H9 (cell line): ENCODE measurements around the gene GUCY2F. TPM values are rescaled to one million over a fixed set of nuclear protein-coding genes. Genes with fewer than 3 reads are reported as not detected.

Experiments
- DNase-seq: peaks from one replicate; pipeline ENCODE4 v3.0.0-alpha.2; 2017
- H2AFZ ChIP-seq: one replicate; pipeline ENCODE4 v1.6.1; 2013; ENCODE audit warnings: mild to moderate bottlenecking, low read length, control low read depth, moderate library complexity
- H2AK5ac ChIP-seq: 2 replicates; pipeline ENCODE4 v1.6.1; 2013; ENCODE audit warnings: low read length, control low read depth, mixed read lengths; ENCODE audit not compliant: insufficient read length
- H2BK120ac ChIP-seq: one replicate; pipeline ENCODE4 v1.6.1; 2013; ENCODE audit warnings: low read depth, mild to moderate bottlenecking, low read length, control low read depth, inconsistent platforms; ENCODE audit not compliant: poor library complexity, severe bottlenecking
- H2BK12ac ChIP-seq: 2 replicates; pipeline ENCODE4 v1.6.1; 2013; ENCODE audit warnings: low read length, control low read depth, mixed read lengths, low read depth; ENCODE audit not compliant: insufficient read length
- H2BK15ac ChIP-seq: 2 replicates; pipeline ENCODE4 v1.6.1; 2013; ENCODE audit warnings: low read depth, low read length, control low read depth
- H2BK20ac ChIP-seq: one replicate; pipeline ENCODE4 v1.6.1; 2013; ENCODE audit warnings: low read depth, mild to moderate bottlenecking, low read length, control low read depth, inconsistent platforms; ENCODE audit not compliant: poor library complexity, severe bottlenecking
- H2BK5ac ChIP-seq: 2 replicates; pipeline ENCODE4 v1.6.1; 2013; ENCODE audit warnings: low read length, control low read depth, mixed read lengths; ENCODE audit not compliant: insufficient read length
- H3K14ac ChIP-seq: 2 replicates; pipeline ENCODE4 v1.6.1; 2013; ENCODE audit warnings: low read length, control low read depth; ENCODE audit not compliant: insufficient read depth
- H3K18ac ChIP-seq: 2 replicates; pipeline ENCODE4 v1.6.1; 2013; ENCODE audit warnings: low read depth, mild to moderate bottlenecking, mixed read lengths, low read length, control low read depth; ENCODE audit not compliant: insufficient read length
- H3K23ac ChIP-seq: 2 replicates; pipeline ENCODE4 v1.6.1; 2013; ENCODE audit warnings: low read length, control low read depth, mixed read lengths, low read depth; ENCODE audit not compliant: insufficient read length
- H3K23me2 ChIP-seq: 2 replicates; pipeline ENCODE4 v1.6.1; 2013; ENCODE audit warnings: low read depth, mild to moderate bottlenecking, mixed read lengths, low read length, control low read depth; ENCODE audit not compliant: insufficient read length, poor library complexity, severe bottlenecking
- H3K27ac ChIP-seq: 2 replicates; pipeline ENCODE4 v1.5.1; 2013; ENCODE audit warnings: low read length, control low read depth, mixed read lengths, low read depth; ENCODE audit not compliant: insufficient read length
- H3K27me3 ChIP-seq: 2 replicates; pipeline ENCODE4 v1.6.1; 2013; ENCODE audit warnings: low read length, control low read depth, inconsistent platforms; ENCODE audit not compliant: insufficient read depth
- H3K4ac ChIP-seq: 2 replicates; pipeline ENCODE4 v1.6.1; 2013; ENCODE audit warnings: low read depth, mild to moderate bottlenecking, control low read depth, inconsistent platforms, low read length, moderate library complexity
- H3K4me1 ChIP-seq: 2 replicates; pipeline ENCODE4 v1.6.1; 2013; ENCODE audit warnings: low read length, control low read depth, inconsistent platforms; ENCODE audit not compliant: insufficient read depth
- H3K4me2 ChIP-seq: 2 replicates; pipeline ENCODE4 v1.6.1; 2013; ENCODE audit warnings: low read length, control low read depth, mixed read lengths; ENCODE audit not compliant: insufficient read length, insufficient read depth
- H3K56ac ChIP-seq: 2 replicates; pipeline ENCODE4 v1.6.1; 2013; ENCODE audit warnings: low read depth, mild to moderate bottlenecking, mixed read lengths, low read length, control low read depth; ENCODE audit not compliant: insufficient read length
- H3K79me1 ChIP-seq: 2 replicates; pipeline ENCODE4 v1.6.1; 2013; ENCODE audit warnings: low read depth, mild to moderate bottlenecking, moderate library complexity, low read length, control low read depth, inconsistent platforms; ENCODE audit not compliant: insufficient read depth, poor library complexity, severe bottlenecking
- H3K79me2 ChIP-seq: 2 replicates; pipeline ENCODE4 v1.6.1; 2013; ENCODE audit warnings: low read length, control low read depth, inconsistent platforms; ENCODE audit not compliant: insufficient read depth
- H3K9ac ChIP-seq: 2 replicates; pipeline ENCODE4 v1.6.1; 2013; ENCODE audit warnings: low read length, control low read depth, mixed read lengths; ENCODE audit not compliant: insufficient read length; ENCODE audit errors: extremely low read depth
- H3K9me3 ChIP-seq: one replicate; pipeline ENCODE4 v1.6.1; 2013; ENCODE audit warnings: low read depth, low read length, inconsistent platforms; ENCODE audit not compliant: control insufficient read depth
- H3T11ph ChIP-seq: one replicate; pipeline ENCODE4 v1.6.1; 2013; ENCODE audit warnings: mild to moderate bottlenecking, low read length, control low read depth, inconsistent platforms
- H4K20me1 ChIP-seq: one replicate; pipeline ENCODE4 v1.6.1; 2013; ENCODE audit not compliant: control insufficient read depth, insufficient read length, insufficient read depth
- H4K5ac ChIP-seq: 2 replicates; pipeline ENCODE4 v1.6.1; 2013; ENCODE audit warnings: low read depth, mild to moderate bottlenecking, mixed read lengths, low read length, control low read depth; ENCODE audit not compliant: insufficient read length
- H4K8ac ChIP-seq: replicated peaks from 2 replicates; pipeline ENCODE4 v1.6.1; 2013; ENCODE audit warnings: low read length, control low read depth, mixed read lengths, low read depth; ENCODE audit not compliant: insufficient read length
- H4K91ac ChIP-seq: 2 replicates; pipeline ENCODE4 v1.6.1; 2013; ENCODE audit warnings: low read depth, mild to moderate bottlenecking, moderate library complexity, mixed read lengths, low read length, control low read depth; ENCODE audit not compliant: insufficient read length
- H3K27ac Mint-ChIP-seq, 3 experiments: 2 replicates in 2 of 3; 3 replicates in 1 of 3; pipeline ENCODE4 v1.8.0; 2020 to 2021; ENCODE audit warnings: mixed read lengths in 3 of 3, mild to moderate bottlenecking in 1 of 3, moderate library complexity in 1 of 3
- H3K27me3 Mint-ChIP-seq: 2 replicates; pipeline ENCODE4 v1.8.0; 2021; ENCODE audit warnings: low read depth, mild to moderate bottlenecking, moderate library complexity, mixed read lengths
- H3K36me3 Mint-ChIP-seq, 3 experiments: 2 replicates in 2 of 3; 3 replicates in 1 of 3; pipeline ENCODE4 v1.8.0; 2020 to 2021; ENCODE audit warnings: low read depth in 3 of 3, mixed read lengths in 3 of 3; ENCODE audit not compliant: insufficient read depth in 1 of 3
- H3K4me1 Mint-ChIP-seq, 2 experiments: 2 replicates each; pipeline ENCODE4 v1.8.0; 2020; ENCODE audit warnings: mixed read lengths in 2 of 2
- H3K4me3 Mint-ChIP-seq, 2 experiments: 2 replicates in 1 of 2; 3 replicates in 1 of 2; pipeline ENCODE4 v1.8.0; 2020 to 2021; ENCODE audit warnings: mild to moderate bottlenecking in 2 of 2, mixed read lengths in 2 of 2, moderate library complexity in 1 of 2
- H3K9me3 Mint-ChIP-seq, 2 experiments: 2 replicates in 1 of 2; 3 replicates in 1 of 2; pipeline ENCODE4 v1.8.0; 2020; ENCODE audit warnings: mild to moderate bottlenecking in 2 of 2, mixed read lengths in 2 of 2, moderate library complexity in 1 of 2
- WGBS: extraction: QIAGEN DNeasy Blood & Tissue Kit; methylation state at CpG from one replicate; pipeline ENCODE4 v1.1.7; 2013; ENCODE audit warnings: missing lambda C conversion rate, low lambda C conversion rate, mixed read lengths; ENCODE audit not compliant: insufficient read length; ENCODE audit errors: extremely low coverage; 5-methylcytosine and 5-hydroxymethylcytosine counted together
- total RNA-seq: library from RNA; stranded (reverse); gene quantifications from 2 replicates; pipeline ENCODE4 v1.2.1, GENCODE V29; 2021
- TF ChIP-seq, protein P1 (sequence below): fragments of 200-600 bp; sonication (generic); conservative IDR thresholded peaks from 3 replicates; pipeline ENCODE4 v1.8.0; 2021; ENCODE audit warnings: antibody characterized with exemption, mild to moderate bottlenecking

GUCY2F gene
- total RNA-seq, 1 experiment from 2014 or later, result 0.11 TPM

DNA sequence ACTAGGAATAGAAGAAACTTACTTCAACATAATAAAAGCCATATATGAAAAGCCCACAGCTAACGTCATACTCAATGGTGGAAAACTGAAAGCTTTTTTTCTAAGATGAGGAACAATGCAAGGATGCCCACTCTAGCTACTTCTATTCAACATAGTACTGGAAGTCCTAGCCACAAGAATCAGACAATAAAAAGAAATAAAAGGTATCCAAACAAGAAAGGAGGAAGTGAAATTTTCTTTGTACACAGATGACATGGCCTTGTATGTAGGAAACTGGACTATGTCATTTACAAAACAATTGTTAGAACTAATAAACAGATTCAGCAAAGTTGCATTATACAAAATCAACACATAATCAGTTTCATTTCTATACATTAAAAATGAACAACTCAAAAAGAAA lies 29.2 kb upstream of the GUCY2F start:
- no CpG with 5 or more reads among the region's 1 CpG for WGBS
- no peak overlapping the region for H4K5ac ChIP-seq

More for the DNA sequence above, 29.2 kb upstream of the GUCY2F start:
- Histone ChIP-seq H2BK15ac (no peak overlapping the region), H3K4me1 (no peaks in the 10 kb centered on the region), H3K27ac (no peak overlapping the region), H2BK120ac (no peak overlapping the region), H2BK20ac (no peak overlapping the region), H3K9ac (no peak overlapping the region), H3K79me2 (no peaks in the 10 kb centered on the region), H3K4ac (no peak overlapping the region), H2BK12ac (no peak overlapping the region), H3K18ac (no peak overlapping the region), H3K23me2 (no peaks in the 10 kb centered on the region), H2BK5ac (no peak overlapping the region), H3K14ac (no peak overlapping the region), H3K4me2 (no peak overlapping the region), H3K23ac (no peak overlapping the region), H2AK5ac (no peak overlapping the region), H2AFZ (no peak overlapping the region), H3K9me3 (no peaks in the 10 kb centered on the region), H3K56ac (no peak overlapping the region), H4K91ac (no peak overlapping the region), H3K27me3 (no peaks in the 10 kb centered on the region), H4K8ac (no peak overlapping the region), H3K79me1 (no peaks in the 10 kb centered on the region), H4K20me1 (no peaks in the 10 kb centered on the region), H3T11ph (no peak overlapping the region)
- Mint-ChIP-seq H3K4me1 (no peaks in the 10 kb centered on the region), H3K36me3 (no peaks in the 10 kb centered on the region), H3K27ac (no peak overlapping the region), H3K4me3 (no peak overlapping the region), H3K9me3 (no peaks in the 10 kb centered on the region), H3K27me3 (peaks cover 23% of the 10 kb centered on the region)
- DNase-seq, result no peak
- TF ChIP-seq, protein P1, sequence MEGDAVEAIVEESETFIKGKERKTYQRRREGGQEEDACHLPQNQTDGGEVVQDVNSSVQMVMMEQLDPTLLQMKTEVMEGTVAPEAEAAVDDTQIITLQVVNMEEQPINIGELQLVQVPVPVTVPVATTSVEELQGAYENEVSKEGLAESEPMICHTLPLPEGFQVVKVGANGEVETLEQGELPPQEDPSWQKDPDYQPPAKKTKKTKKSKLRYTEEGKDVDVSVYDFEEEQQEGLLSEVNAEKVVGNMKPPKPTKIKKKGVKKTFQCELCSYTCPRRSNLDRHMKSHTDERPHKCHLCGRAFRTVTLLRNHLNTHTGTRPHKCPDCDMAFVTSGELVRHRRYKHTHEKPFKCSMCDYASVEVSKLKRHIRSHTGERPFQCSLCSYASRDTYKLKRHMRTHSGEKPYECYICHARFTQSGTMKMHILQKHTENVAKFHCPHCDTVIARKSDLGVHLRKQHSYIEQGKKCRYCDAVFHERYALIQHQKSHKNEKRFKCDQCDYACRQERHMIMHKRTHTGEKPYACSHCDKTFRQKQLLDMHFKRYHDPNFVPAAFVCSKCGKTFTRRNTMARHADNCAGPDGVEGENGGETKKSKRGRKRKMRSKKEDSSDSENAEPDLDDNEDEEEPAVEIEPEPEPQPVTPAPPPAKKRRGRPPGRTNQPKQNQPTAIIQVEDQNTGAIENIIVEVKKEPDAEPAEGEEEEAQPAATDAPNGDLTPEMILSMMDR, result no peak
